Measurements from ENCODE around the gene VSX1. TPM values are rescaled to one million over a fixed set of nuclear protein-coding genes. Genes with fewer than 3 reads are reported as not detected.

The VSX1 gene
- total and polyA plus RNA-seq, 9 of the 15 experiments (the other 6 are each of a cell fraction or from before 2014, with no cell fraction given), result not detected

GRCh38 chr20:25076731-25077609 is 5.0 kb downstream of the VSX1 start:
- H4K20me1 ChIP-seq (replicated peaks; ENCODE audit: control insufficient read depth, insufficient read depth, low read length), result no peaks in the 10 kb centered on the region
- FAIRE-seq, result no peak
- CTCF ChIA-PET (ENCODE audit: low intra/inter-chr PET ratio), result no interaction called here

More at GRCh38 chr20:25076731-25077609, 5.0 kb downstream of the VSX1 start:
- no peak overlapping the region for H2AFZ ChIP-seq (ENCODE audit: low read depth, low read length)
- no peaks in the 10 kb centered on the region for H3K79me2 ChIP-seq (ENCODE audit: control insufficient read depth, insufficient read depth, low read length)
- intact Hi-C loops (cut with micrococcal nuclease), result loop anchor here (10.0 kb wide), 1 partner anchor 98 kb away; no protein-coding TSS in a partner anchor
- peaks cover 0 to 12% of the 10 kb centered on the region in 2 experiments; a peak in 3 of 5 replicates for H3K27me3 ChIP-seq (ENCODE audit: control insufficient read depth in 2 of 2, insufficient read depth in 2 of 2, low read length in 2 of 2)
- in situ Hi-C loops (cut with MboI), result no loop called here
- H3K9me1 ChIP-seq (ENCODE audit: control insufficient read depth, insufficient read depth, low read length), result no peaks in the 10 kb centered on the region
- no peak overlapping the region for H3K4me3 ChIP-seq
- DNase-seq (ENCODE audit: extremely low read depth in 1 of 4, low spot score in 3 of 4), result no peak
- no peak overlapping the region for H3K4me2 ChIP-seq (ENCODE audit: insufficient read depth, low read length)
- no peak overlapping the region for H3K27ac ChIP-seq (ENCODE audit: extremely low read depth, low read depth, low read length)
- H3K4me1 ChIP-seq (replicated peaks in 1 of 2; ENCODE audit: control insufficient read depth in 2 of 2, insufficient read depth in 2 of 2, low read length in 2 of 2), result no peaks in the 10 kb centered on the region; a peak in 1 of 5 replicates
- POLR2A ChIA-PET, result no interaction called here
- peak; percentile 61; the same call in 1 of the 3 replicates for ATAC-seq
- no peaks in the 10 kb centered on the region for H3K9me3 ChIP-seq (replicated peaks; ENCODE audit: control insufficient read depth, insufficient read depth, low read depth, low read length)
- no TSS peak for BruUV-seq (replicated peaks)
- H3K9ac ChIP-seq (ENCODE audit: insufficient read depth in 1 of 2, low read depth in 2 of 2, low read length in 2 of 2), result no peak overlapping the region
- no peaks in the 10 kb centered on the region for H3K36me3 ChIP-seq (ENCODE audit: control insufficient read depth, insufficient read depth, low read length)
- TF ChIP-seq BRF2 (IDR thresholded peaks at IDR 0.05; ENCODE audit: borderline replicate concordance, insufficient read depth, insufficient read length), result no peak
- peak in 2 of 3 experiments; percentile 21; a peak in 2 of 6 replicates for TF ChIP-seq CTCF (IDR thresholded peaks at IDR 0.05 in 2 of 3, conservative IDR thresholded peaks at IDR 0.05 in 1 of 3; ENCODE audit: insufficient read depth in 2 of 3, low read depth in 1 of 3, low read length in 3 of 3)
- TF ChIP-seq CEBPB (tag; IDR thresholded peaks at IDR 0.05), result 0 out of 2 replicates have a peak, but pooled peaks have one; percentile 26
- 0% methylated on average over 10 of the region's 14 CpGs for WGBS (ENCODE audit: insufficient coverage, low coverage, missing lambda C conversion rate)

All from K562 (cell line).